Measurements from ENCODE around the gene SMAD4. TPM values are rescaled to one million over a fixed set of nuclear protein-coding genes. Genes with fewer than 3 reads are reported as not detected.

SMAD4 gene
- total RNA-seq, 4 donors from 2014 or later: 86.7 to 104 (median 98.6) TPM

DNA sequence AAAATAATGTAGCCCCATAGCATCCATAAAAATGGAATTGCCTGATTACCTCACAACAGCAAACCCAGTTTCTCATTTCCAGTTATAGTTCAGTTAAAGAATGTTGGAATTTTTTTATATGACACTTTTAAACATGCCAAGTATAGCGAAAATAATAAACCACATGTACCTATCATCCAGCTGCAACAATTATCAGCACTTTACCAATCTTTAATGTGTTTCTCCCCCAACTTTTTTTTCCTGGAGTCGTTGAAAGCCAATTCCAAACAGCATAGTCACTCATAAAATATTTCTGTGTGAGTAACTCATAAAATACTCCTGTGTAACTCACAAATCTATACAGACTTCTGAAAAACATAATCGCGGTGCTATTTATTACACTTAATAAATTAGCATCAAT is 38.1 kb downstream of the SMAD4 start:
- no peak for DNase-seq (ENCODE audit: low spot score)
- no peak for TF ChIP-seq CTCF (IDR thresholded peaks at IDR 0.05)
- ATAC-seq (ENCODE audit: low FRiP score): peak; percentile 70

DNA sequence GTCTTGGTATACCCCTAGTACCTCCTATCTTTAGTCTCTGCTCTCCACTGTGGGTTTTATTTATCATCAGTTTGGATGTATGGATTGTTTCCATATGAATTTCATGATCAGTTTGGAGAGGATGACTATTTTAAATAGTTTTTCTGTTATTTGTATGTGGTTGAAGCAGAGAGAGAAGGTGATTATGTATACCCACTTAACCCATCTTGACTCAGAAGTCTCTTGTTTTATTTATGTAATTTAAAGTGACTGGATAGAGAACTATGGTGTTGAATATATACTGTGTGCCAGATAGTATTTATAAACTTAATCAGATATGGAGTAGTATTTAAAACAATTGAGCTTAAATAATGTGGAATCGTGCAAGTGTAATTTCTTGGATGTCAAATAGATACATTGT is 39.9 kb downstream of the SMAD4 start:
- no peak for DNase-seq (ENCODE audit: low spot score)

GRCh38 chr18:51070545-51070944 is 40.5 kb downstream of the SMAD4 start:
- DNase-seq (ENCODE audit: low spot score) (no peak), ATAC-seq (ENCODE audit: low FRiP score) (no peak)
- TF ChIP-seq CTCF (IDR thresholded peaks at IDR 0.05): no peak

More for the DNA sequence above, 39.9 kb downstream of the SMAD4 start:
- no peak for ATAC-seq (ENCODE audit: low FRiP score)
- TF ChIP-seq CTCF (IDR thresholded peaks at IDR 0.05): no peak

GRCh38 chr18:51072586-51073313 is 42.7 kb downstream of the SMAD4 start:
- ATAC-seq (ENCODE audit: low FRiP score): no peak

DNA sequence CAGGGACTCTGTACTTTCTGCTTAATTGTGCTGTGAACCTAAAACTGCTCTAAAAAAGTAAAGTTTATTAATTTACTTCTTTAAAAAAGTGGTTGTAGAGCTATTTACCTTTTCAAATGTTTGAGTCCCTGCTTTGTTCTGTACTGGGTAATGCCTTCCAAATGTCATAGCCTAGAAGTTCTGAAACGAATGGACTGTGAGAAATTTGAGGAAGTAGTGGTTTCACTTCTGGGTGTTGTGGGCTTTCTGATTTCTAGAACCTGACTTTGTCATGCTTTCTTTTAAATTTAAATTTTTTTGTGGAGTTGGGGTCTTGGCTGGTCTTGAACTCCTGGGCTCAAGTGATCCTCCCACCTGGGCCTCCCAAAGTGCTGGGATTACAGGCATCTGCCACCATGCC is 44.6 kb downstream of the SMAD4 start:
- no peak for TF ChIP-seq CTCF (IDR thresholded peaks at IDR 0.05)
- ATAC-seq (ENCODE audit: low FRiP score) (no peak), DNase-seq (ENCODE audit: low spot score) (no peak)

More at GRCh38 chr18:51072586-51073313, 42.7 kb downstream of the SMAD4 start:
- no peak for DNase-seq (ENCODE audit: low spot score)
- TF ChIP-seq CTCF (IDR thresholded peaks at IDR 0.05): no peak

DNA sequence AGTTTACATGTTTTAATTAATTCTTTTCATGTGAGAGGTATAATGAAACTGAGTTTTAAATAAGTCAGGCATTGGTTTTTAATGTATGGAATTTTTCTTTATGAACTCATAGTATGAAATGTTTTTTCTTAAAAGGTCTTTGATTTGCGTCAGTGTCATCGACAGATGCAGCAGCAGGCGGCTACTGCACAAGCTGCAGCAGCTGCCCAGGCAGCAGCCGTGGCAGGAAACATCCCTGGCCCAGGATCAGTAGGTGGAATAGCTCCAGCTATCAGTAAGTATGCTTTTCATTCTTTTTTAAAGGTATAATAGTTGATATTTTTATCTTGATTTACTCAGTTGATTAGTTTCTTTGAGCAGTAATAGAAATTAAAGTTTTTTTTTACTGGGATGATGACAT is 46.5 kb downstream of the SMAD4 start:
- TF ChIP-seq CTCF (IDR thresholded peaks at IDR 0.05): no peak
- DNase-seq (ENCODE audit: low spot score): no peak
- no peak for ATAC-seq (ENCODE audit: low FRiP score)

DNA sequence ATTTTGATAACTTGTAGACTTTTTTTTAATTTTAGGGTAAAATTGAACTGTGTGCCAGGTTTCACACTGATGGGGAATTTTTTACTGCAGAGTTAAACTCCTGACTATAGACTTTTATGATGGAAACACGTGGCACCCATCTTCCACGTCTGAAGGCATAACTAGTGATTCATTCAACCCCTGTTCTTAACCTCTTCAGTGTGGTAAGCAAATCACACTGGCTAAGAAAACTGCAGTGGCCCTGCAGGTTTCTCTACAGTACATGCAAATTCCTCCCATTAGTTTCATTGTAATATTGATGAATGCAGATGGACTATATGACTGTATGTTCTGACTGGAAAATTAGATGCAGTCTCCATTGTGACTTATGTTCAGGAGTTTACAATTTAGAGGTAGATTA is 47.2 kb downstream of the SMAD4 start:
- ATAC-seq (ENCODE audit: low FRiP score): peak; percentile 28

More for the DNA sequence above, 47.2 kb downstream of the SMAD4 start:
- no peak for DNase-seq (ENCODE audit: low spot score)
- TF ChIP-seq CTCF (IDR thresholded peaks at IDR 0.05): no peak

Measured in omental fat pad (tissue), 4 donors.